HL-60 (cell line): ENCODE measurements around the gene KRT17.
"Not testable (repeated sequence)": the region's sequence is repeated elsewhere in the genome, so short reads cannot be mapped to it uniquely, and the experiment has no call there.

Experiments
- DNase-seq, 2 experiments: peaks; one replicate each; pipeline ENCODE4 v3.0.0-alpha.2; 2010 to 2020; ENCODE audit warnings: low read depth in 1 of 2, low spot score in 1 of 2
- H3K27ac ChIP-seq: fragments of 250-450 bp; sonication (Bioruptor Pico); replicated peaks from 2 replicates; pipeline ENCODE4 v1.5.1; 2020; ENCODE audit warnings: mild to moderate bottlenecking, moderate library complexity
- H3K27me3 ChIP-seq: fragments of 250-450 bp; sonication (Bioruptor Pico); 2 replicates; pipeline ENCODE4 v1.5.1; 2021; ENCODE audit warnings: mild to moderate bottlenecking, moderate library complexity; ENCODE audit not compliant: insufficient read depth, poor library complexity, severe bottlenecking
- H3K4me3 ChIP-seq: replicated peaks from 2 replicates; pipeline ENCODE4 v1.5.1; 2011; ENCODE audit warnings: mild to moderate bottlenecking, control low read depth, low read length; ENCODE audit not compliant: insufficient read depth
- CTCF ChIP-seq: IDR thresholded peaks from one replicate; pipeline ENCODE4 v1.5.1; 2011; ENCODE audit warnings: low read length, control low read depth, inconsistent platforms; ENCODE audit not compliant: insufficient read depth
- GABPA ChIP-seq: IDR thresholded peaks from 2 replicates; pipeline ENCODE4 v1.6.1; 2012; ENCODE audit warnings: low read depth
- POLR2AphosphoS5 ChIP-seq: IDR thresholded peaks from 2 replicates; pipeline ENCODE4 v1.6.1; 2012; ENCODE audit warnings: low read depth
- SPI1 ChIP-seq: IDR thresholded peaks from 2 replicates; pipeline ENCODE4 v1.6.1; 2012; ENCODE audit warnings: low read depth, mild to moderate bottlenecking, borderline replicate concordance
- TF ChIP-seq, protein P1 (sequence below): IDR thresholded peaks from 2 replicates; pipeline ENCODE4 v1.6.1; 2012; ENCODE audit warnings: low read depth; ENCODE audit not compliant: insufficient replicate concordance

Gene KRT17

GRCh38 chr17:41586863-41587495, 37.4 kb downstream of the KRT17 start, which contains the start of gene KRT14:
KRT14 (minus strand) TSS chr17:41586895; CDS start chr17:41586834, 61 bp downstream.
- no peak for DNase-seq
- TF ChIP-seq GABPA (no peak), SPI1 (no peak), POLR2AphosphoS5 (no peak), CTCF (no peak)
- TF ChIP-seq, protein P1, sequence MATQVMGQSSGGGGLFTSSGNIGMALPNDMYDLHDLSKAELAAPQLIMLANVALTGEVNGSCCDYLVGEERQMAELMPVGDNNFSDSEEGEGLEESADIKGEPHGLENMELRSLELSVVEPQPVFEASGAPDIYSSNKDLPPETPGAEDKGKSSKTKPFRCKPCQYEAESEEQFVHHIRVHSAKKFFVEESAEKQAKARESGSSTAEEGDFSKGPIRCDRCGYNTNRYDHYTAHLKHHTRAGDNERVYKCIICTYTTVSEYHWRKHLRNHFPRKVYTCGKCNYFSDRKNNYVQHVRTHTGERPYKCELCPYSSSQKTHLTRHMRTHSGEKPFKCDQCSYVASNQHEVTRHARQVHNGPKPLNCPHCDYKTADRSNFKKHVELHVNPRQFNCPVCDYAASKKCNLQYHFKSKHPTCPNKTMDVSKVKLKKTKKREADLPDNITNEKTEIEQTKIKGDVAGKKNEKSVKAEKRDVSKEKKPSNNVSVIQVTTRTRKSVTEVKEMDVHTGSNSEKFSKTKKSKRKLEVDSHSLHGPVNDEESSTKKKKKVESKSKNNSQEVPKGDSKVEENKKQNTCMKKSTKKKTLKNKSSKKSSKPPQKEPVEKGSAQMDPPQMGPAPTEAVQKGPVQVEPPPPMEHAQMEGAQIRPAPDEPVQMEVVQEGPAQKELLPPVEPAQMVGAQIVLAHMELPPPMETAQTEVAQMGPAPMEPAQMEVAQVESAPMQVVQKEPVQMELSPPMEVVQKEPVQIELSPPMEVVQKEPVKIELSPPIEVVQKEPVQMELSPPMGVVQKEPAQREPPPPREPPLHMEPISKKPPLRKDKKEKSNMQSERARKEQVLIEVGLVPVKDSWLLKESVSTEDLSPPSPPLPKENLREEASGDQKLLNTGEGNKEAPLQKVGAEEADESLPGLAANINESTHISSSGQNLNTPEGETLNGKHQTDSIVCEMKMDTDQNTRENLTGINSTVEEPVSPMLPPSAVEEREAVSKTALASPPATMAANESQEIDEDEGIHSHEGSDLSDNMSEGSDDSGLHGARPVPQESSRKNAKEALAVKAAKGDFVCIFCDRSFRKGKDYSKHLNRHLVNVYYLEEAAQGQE, result no peak
- Histone ChIP-seq H3K27ac (no peak within 1 kb of the TSS), H3K4me3 (no peak within 1 kb of the TSS), H3K27me3 (no peaks in the 10 kb centered on the region)

DNA sequence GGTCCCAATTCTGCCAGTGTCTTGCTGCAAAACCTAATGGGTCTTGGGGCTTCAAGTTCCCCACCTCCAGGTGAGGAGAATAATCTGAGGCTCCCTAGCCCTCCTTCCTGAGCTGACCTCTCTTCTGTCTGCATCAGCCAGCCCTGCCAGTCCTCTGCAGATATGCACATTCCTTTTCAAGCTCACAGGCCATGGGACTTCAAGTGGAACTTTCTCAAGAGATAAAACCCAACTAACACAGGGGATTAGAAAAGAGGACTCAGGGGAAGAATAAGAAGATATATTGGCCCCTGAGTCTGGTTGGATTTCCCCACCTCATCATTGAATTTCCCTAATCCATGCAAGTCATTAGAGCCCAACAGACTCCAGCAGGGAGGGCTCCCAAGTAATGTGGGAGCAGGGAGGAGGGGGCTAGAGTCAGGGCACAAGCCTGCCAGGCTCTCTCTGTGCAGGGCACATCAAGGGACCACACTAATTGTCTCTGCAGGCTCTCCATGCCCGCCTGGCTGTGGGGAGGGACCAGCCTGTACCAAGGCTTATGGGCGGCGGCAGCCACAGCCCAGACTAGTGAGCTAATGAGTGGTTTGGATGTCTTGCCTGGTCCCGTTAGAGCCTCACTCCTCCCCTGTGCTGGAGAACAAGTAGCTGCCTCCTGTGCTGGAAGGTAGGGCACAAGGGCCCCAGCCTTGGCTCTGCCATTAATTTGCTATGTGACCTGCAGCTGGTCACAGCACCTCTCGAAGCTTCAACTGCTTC, 38.9 kb downstream of the KRT17 start:
- H3K27me3 ChIP-seq, result no peaks in the 10 kb centered on the region
- no peak overlapping the region for H3K27ac ChIP-seq
- no peak for DNase-seq
- TF ChIP-seq GABPA (no peak), POLR2AphosphoS5 (no peak), SPI1 (no peak), CTCF (no peak)
- TF ChIP-seq, protein P1, result no peak
- H3K4me3 ChIP-seq, result no peak overlapping the region

- H3K27ac ChIP-seq, H3K27me3 ChIP-seq, H3K4me3 ChIP-seq, DNase-seq: not testable (repeated sequence)
Measured at GRCh38 chr17:41584331-41584927, 39.9 kb downstream of the KRT17 start.
